Liver (tissue), 3 donors: ENCODE results near the gene CCNE1.
"Not testable (repeated sequence)": the region's sequence is repeated elsewhere in the genome, so short reads cannot be mapped to it uniquely, and the experiment has no call there.

Source experiments
- CTCF ChIP-seq: fragments of 150-350 bp; IDR thresholded peaks from 2 replicates; pipeline ENCODE4 v1.5.1; 2017; ENCODE audit warnings: improper control_type of control experiment, low read depth, low read length; ENCODE audit not compliant: missing input control
- HNF4G ChIP-seq: IDR thresholded peaks from 2 replicates; pipeline ENCODE4 v1.6.1; 2016; ENCODE audit warnings: antibody characterized with exemption
- SP1 ChIP-seq: IDR thresholded peaks from 2 replicates; pipeline ENCODE4 v1.6.1; 2018; ENCODE audit warnings: antibody characterized with exemption, mild to moderate bottlenecking
- TAF1 ChIP-seq: conservative IDR thresholded peaks from 2 replicates; pipeline ENCODE4 v1.6.1; 2016; ENCODE audit warnings: antibody characterized with exemption, mild to moderate bottlenecking
- YY1 ChIP-seq: IDR thresholded peaks from 2 replicates; pipeline ENCODE4 v1.6.1; 2016; ENCODE audit warnings: antibody characterized with exemption, mild to moderate bottlenecking
- donor health status: healthy.
- donor health status: healthy.

DNA sequence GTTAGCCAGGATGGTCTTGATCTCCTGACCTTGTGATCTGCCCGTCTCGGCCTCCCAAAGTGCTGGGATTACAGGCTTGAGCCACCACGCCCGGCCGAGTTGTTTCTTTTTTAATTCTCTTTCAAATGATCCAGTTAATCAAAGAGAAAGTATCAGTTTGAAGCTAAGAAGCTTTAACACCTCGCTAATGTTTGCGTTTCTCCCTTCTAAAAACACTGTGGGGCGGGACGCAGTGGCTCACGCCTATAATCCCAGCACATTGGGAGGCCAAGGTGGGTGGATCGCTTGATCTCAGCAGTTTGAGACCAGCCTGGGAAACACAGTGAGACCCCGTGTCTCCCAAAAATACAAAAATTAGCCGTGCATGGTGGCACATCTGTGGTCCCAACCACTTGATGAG is 7.8 kb upstream of the CCNE1 start:
- not testable (repeated sequence) for TF ChIP-seq SP1, YY1, HNF4G, TAF1, CTCF
